ENCODE results near the gene AMIGO3. TPM values are rescaled to one million over a fixed set of nuclear protein-coding genes. Genes with fewer than 3 reads are reported as not detected.

AMIGO3 gene
- polyA plus RNA-seq, 1 donor (not counting 4 experiments of a cell fraction or from before 2014, with no cell fraction given) = 0.03 TPM

DNA sequence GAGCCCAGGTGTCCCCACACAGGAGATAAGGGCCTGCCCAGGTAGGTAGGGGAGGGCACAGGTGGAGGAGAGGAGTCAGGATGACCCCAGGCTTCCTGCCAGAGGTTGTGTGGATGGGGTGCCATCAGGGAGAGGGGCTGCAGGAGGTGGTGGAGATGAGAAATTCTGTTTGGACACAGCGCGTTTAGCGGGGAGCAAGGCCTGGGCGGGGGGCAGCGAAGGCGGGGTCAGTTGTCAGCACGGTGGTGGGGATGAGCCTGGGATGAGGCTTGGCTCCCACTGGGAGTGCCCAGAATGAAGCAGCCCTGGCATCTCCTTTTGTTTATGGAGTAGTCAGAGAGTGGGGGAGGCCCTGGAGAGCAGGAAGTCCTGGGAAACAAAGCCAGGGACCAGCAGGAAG, 15.5 kb downstream of the AMIGO3 start:
- DNase-seq (ENCODE audit: low read depth, low spot score) = no peak
- Histone ChIP-seq H3K9me1 (ENCODE audit: control insufficient read depth, extremely low read depth, insufficient read depth, low read length) (no peaks in the 10 kb centered on the region), H3K4me3 (ENCODE audit: control insufficient read depth in 2 of 3, extremely low read depth in 1 of 3, insufficient read depth in 2 of 3, low read depth in 1 of 3, low read length in 3 of 3) (no peak overlapping the region), H3K27me3 (ENCODE audit: control insufficient read depth, extremely low read depth, insufficient read depth, low read length) (no peaks in the 10 kb centered on the region), H3K9me3 (ENCODE audit: control insufficient read depth, low read depth, low read length) (no peaks in the 10 kb centered on the region), H2AFZ (ENCODE audit: control insufficient read depth, low read length) (no peak overlapping the region), H4K20me1 (ENCODE audit: control insufficient read depth, extremely low read depth, insufficient read depth, low read length) (no peaks in the 10 kb centered on the region), H3K4me1 (ENCODE audit: control insufficient read depth, extremely low read depth, insufficient read depth, low read length) (peaks cover 4% of the 10 kb centered on the region), H3K9ac (ENCODE audit: control insufficient read depth, extremely low read depth, insufficient read depth, low read length) (no peak overlapping the region), H3K36me3 (ENCODE audit: control insufficient read depth in 2 of 2, extremely low read depth in 1 of 2, insufficient read depth in 2 of 2, low read length in 2 of 2) (peaks cover 27 to 35% of the 10 kb centered on the region in 2 experiments), H3K27ac (ENCODE audit: control insufficient read depth, insufficient read depth, low read length) (no peak overlapping the region), H3K79me2 (ENCODE audit: control insufficient read depth, insufficient read depth, low read length) (no peaks in the 10 kb centered on the region), H3K4me2 (ENCODE audit: control insufficient read depth, extremely low read depth, insufficient read depth, low read depth, low read length) (no peak overlapping the region)
- dilution Hi-C loops (cut with MboI; ENCODE audit: extremely low pct_ligation_motif_present, low sequenced_read_pairs) = no loop called here
- FAIRE-seq = no peak
- TF ChIP-seq EZH2 (IDR thresholded peaks at IDR 0.05; ENCODE audit: low read length) (no peak), CTCF (optimal IDR thresholded peaks at IDR 0.05 in 1 of 3, IDR thresholded peaks at IDR 0.05 in 1 of 3, conservative IDR thresholded peaks at IDR 0.05 in 1 of 3; ENCODE audit: extremely low read depth in 1 of 3, insufficient read depth in 2 of 3, low read length in 3 of 3) (no peak)

GRCh38 chr3:49703443-49703927, 16.0 kb downstream of the AMIGO3 start:
- no peak overlapping the region for H3K4me2 ChIP-seq (ENCODE audit: control insufficient read depth, extremely low read depth, insufficient read depth, low read depth, low read length)
- H3K79me2 ChIP-seq (ENCODE audit: control insufficient read depth, insufficient read depth, low read length) = no peaks in the 10 kb centered on the region
- H3K4me3 ChIP-seq (ENCODE audit: control insufficient read depth in 2 of 3, extremely low read depth in 1 of 3, insufficient read depth in 2 of 3, low read depth in 1 of 3, low read length in 3 of 3) = no peak overlapping the region
- no peaks in the 10 kb centered on the region for H3K9me3 ChIP-seq (ENCODE audit: control insufficient read depth, low read depth, low read length)
- no peak overlapping the region for H3K27ac ChIP-seq (ENCODE audit: control insufficient read depth, insufficient read depth, low read length)
- no peaks in the 10 kb centered on the region for H3K9me1 ChIP-seq (ENCODE audit: control insufficient read depth, extremely low read depth, insufficient read depth, low read length)
- H3K27me3 ChIP-seq (ENCODE audit: control insufficient read depth, extremely low read depth, insufficient read depth, low read length) = no peaks in the 10 kb centered on the region
- peak in 2 of 3 experiments; percentile 81 to 94 for TF ChIP-seq CTCF (optimal IDR thresholded peaks at IDR 0.05 in 1 of 3, IDR thresholded peaks at IDR 0.05 in 1 of 3, conservative IDR thresholded peaks at IDR 0.05 in 1 of 3; ENCODE audit: extremely low read depth in 1 of 3, insufficient read depth in 2 of 3, low read length in 3 of 3)
- no peak for TF ChIP-seq EZH2 (IDR thresholded peaks at IDR 0.05; ENCODE audit: low read length)
- no peak overlapping the region for H3K9ac ChIP-seq (ENCODE audit: control insufficient read depth, extremely low read depth, insufficient read depth, low read length)
- FAIRE-seq (peak; percentile 63), DNase-seq (ENCODE audit: low read depth, low spot score) (no peak)
- H2AFZ ChIP-seq (ENCODE audit: control insufficient read depth, low read length) = no peak overlapping the region
- peaks cover 29 to 35% of the 10 kb centered on the region in 2 experiments for H3K36me3 ChIP-seq (ENCODE audit: control insufficient read depth in 2 of 2, extremely low read depth in 1 of 2, insufficient read depth in 2 of 2, low read length in 2 of 2)
- H4K20me1 ChIP-seq (ENCODE audit: control insufficient read depth, extremely low read depth, insufficient read depth, low read length) = no peaks in the 10 kb centered on the region
- peaks cover 4% of the 10 kb centered on the region for H3K4me1 ChIP-seq (ENCODE audit: control insufficient read depth, extremely low read depth, insufficient read depth, low read length)
- dilution Hi-C loops (cut with MboI; ENCODE audit: extremely low pct_ligation_motif_present, low sequenced_read_pairs) = no loop called here
